ENCODE measurements around the gene ACTR3C.
"Not testable (repeated sequence)": the region's sequence is repeated elsewhere in the genome, so short reads cannot be mapped to it uniquely, and the experiment has no call there.

DNA sequence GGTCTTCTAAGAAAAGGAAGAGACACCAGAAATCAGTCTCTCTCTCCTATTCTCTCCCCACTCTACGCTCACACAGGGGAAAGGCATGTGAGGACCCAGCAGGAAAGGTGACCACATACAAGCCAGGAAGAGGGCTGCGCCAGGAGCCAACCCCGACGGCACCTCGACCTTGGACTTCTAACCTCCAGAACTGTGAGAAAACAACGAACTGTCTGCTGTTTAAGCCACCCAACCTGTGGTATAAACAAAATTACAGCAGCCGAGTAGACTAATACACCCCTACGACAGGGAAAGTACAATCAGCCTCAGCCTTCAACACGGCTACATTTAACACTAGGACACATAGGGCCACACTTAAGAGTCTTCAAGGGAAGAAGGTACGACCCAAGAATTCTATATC, 26.5 kb downstream of the ACTR3C start:
- not testable (repeated sequence) for TF ChIP-seq CTCF (IDR thresholded peaks at IDR 0.05); EZH2 (IDR thresholded peaks at IDR 0.05; ENCODE audit: borderline replicate concordance, insufficient read depth, low read depth, low read length, poor library complexity, severe bottlenecking)
